Duodenal mucosa (tissue), 2 donors: ENCODE data around the gene TSC1.
A peak's percentile ranks its signal among the peaks of the same experiment; 100 is the strongest.

Source experiments
- H3K27ac ChIP-seq: one replicate; pipeline ENCODE4 v1.7.0; 2013; ENCODE audit warnings: low read depth, low read length
- H3K27me3 ChIP-seq, 2 donors: one replicate each; pipeline ENCODE4 v1.7.0; 2013; ENCODE audit warnings: low read length in 2 of 2, control low read depth in 1 of 2; ENCODE audit not compliant: insufficient read depth in 2 of 2, control insufficient read depth in 1 of 2
- H3K36me3 ChIP-seq, 2 donors: one replicate each; pipeline ENCODE4 v1.7.0; 2013; ENCODE audit warnings: low read length in 2 of 2, control low read depth in 1 of 2; ENCODE audit not compliant: insufficient read depth in 2 of 2, control insufficient read depth in 1 of 2
- H3K4me1 ChIP-seq, 2 donors: one replicate each; pipeline ENCODE4 v1.7.0; 2013; ENCODE audit warnings: low read length in 2 of 2, control low read depth in 1 of 2; ENCODE audit not compliant: insufficient read depth in 2 of 2, control insufficient read depth in 1 of 2
- H3K4me3 ChIP-seq, 2 donors: one replicate each; pipeline ENCODE4 v1.7.0; 2013; ENCODE audit warnings: low read length in 2 of 2, low read depth in 1 of 2
- H3K9ac ChIP-seq, 2 donors: one replicate each; pipeline ENCODE4 v1.7.0; 2013; ENCODE audit warnings: low read length in 2 of 2, low read depth in 1 of 2
- H3K9me3 ChIP-seq, 2 donors: one replicate each; pipeline ENCODE4 v1.7.0; 2013; ENCODE audit warnings: low read length in 2 of 2, control low read depth in 1 of 2; ENCODE audit not compliant: control insufficient read depth in 1 of 2

The TSC1 gene

DNA sequence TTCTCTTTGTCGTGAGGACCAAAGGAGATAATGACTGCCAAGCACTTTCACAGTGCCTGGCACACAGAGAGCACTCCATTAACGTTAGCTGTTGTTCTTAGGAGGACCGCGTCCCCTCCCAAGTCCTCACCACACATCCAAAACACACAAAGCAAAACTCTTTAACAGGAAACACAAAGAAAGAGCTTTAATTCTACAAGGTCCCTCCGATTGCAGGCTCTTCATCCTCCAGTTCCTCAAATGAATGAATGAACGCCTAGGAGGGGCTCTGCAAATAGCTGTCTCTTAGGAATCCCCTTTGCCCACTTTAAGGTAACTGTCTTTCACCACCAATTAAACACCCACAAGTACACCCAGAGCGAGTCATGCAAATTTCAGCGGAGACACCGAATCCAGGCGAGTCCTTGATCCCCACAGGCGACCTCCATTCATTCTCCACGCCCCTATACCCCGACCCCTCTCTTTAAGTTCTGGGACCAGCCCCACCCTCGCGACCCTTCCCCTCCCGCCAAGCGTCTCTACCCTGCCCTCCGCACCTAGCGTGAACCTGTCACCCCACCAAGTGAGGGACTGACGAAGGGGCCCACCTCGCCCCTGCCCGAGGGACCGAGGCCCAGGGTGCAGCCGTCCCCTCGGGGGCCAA, 644 bp downstream of the TSC1 start:
- no peaks in the 10 kb centered on the region for H3K27me3 ChIP-seq
- peak overlapping the region; percentile 81 to 93 for H3K4me3 ChIP-seq
- H3K4me1 ChIP-seq, result peaks cover 16 to 18% of the 10 kb centered on the region in 2 donors
- no peaks in the 10 kb centered on the region for H3K9me3 ChIP-seq
- no peak overlapping the region for H3K27ac ChIP-seq
- no peaks in the 10 kb centered on the region for H3K36me3 ChIP-seq
- H3K9ac ChIP-seq, result peak overlapping the region; percentile 91

DNA sequence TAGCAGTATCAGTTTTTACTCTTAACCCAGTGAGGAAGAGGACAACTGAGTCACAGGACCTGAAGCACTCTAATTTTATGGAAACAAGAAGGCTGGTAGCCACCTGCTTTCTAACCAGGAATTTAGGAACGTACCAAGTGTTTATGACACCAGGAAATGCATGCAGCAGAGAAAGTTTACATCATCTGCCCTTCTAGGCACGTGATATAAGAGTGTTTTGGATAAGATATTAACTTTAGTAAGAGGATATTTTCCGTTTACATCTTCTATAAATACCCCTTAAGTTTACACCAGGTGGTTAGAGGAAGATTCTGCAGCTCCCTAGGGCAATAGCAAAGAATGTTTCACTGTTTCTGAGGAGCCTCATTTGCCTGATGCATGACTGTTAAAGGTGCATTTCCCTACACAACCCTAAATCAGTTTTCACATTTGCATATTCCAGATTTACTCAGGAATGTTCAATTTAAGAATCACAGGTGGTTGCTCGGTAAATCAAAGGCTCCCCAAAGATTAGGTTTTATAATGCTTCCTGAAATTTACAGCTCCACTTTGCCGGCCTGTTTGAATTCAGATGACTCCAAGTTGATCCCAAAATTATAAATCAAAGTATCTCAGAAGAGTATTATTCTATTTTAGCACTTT, 1.8 kb downstream of the TSC1 start:
- Histone ChIP-seq H3K36me3 (no peaks in the 10 kb centered on the region), H3K4me3 (no peak overlapping the region), H3K9ac (no peak overlapping the region), H3K9me3 (no peaks in the 10 kb centered on the region), H3K27me3 (no peaks in the 10 kb centered on the region), H3K4me1 (peaks cover 16 to 18% of the 10 kb centered on the region in 2 donors), H3K27ac (no peak overlapping the region)

DNA sequence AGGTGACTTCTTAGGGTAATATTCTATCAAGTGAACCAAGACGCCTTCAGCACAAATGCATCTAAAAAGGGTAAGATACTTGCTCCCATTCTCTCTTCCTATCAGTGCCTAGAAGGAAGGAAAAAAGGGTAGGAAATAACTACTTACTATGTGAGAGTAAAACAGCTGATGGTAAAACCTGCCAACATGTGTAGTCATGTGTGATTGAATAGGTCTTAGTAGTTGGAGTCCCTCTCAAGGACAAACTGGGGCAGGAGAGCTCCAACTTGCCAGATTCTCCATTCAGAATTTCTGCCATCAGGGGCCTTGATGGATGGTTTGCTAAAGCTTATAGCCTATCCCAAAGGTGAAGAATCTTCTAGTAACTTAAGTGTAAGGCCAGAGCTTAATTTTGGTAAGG, 5.2 kb downstream of the TSC1 start:
- Histone ChIP-seq H3K4me1 (peaks cover 16 to 18% of the 10 kb centered on the region in 2 donors), H3K27ac (no peak overlapping the region), H3K9me3 (no peaks in the 10 kb centered on the region), H3K9ac (no peak overlapping the region), H3K36me3 (peaks cover 0 to 7% of the 10 kb centered on the region in 2 donors), H3K4me3 (no peak overlapping the region), H3K27me3 (no peaks in the 10 kb centered on the region)

DNA sequence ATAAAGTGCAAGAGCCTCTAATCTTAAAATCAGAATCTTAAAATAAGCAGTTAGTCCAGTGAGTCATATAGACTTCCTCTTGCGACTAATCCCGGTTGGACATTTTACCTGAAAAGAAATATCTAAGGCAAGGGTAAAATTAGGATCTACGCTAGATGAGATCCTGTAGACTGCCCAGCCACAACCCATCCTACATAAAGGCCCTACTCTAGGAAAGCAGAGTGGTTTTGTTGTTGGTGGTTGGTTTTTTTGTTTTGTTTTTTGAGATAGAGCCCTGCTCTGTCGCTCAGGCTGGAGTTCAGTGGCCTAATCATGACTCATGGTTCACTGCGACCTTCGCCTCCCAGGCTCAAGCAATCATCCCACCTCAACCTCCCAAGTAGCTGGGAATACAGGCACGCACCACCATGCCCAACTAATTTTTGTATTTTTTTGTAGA, 6.9 kb downstream of the TSC1 start:
- Histone ChIP-seq H3K9ac (no peak overlapping the region), H3K36me3 (peaks cover 0 to 11% of the 10 kb centered on the region in 2 donors), H3K27me3 (no peaks in the 10 kb centered on the region), H3K27ac (no peak overlapping the region), H3K4me1 (peaks cover 3% of the 10 kb centered on the region in 2 donors), H3K4me3 (no peak overlapping the region), H3K9me3 (no peaks in the 10 kb centered on the region)

DNA sequence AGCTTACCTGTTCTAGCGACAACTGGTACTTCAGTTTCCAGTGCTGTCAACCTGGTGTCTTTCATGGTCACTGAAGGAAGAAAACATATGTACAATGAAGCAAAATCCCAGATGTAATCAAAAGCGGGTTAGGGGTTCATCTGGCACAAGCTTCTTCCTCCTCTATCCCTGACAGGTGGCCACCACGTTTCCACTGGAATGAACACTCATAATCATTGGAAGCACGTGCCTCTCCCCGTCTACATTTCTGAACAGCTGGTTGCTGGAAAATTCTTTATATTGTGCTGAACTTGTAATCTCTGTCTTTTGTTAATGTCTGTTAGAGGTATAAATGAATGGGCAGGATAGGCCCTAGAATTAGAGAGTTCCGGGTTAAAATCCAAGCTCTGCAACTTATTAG, 9.4 kb downstream of the TSC1 start:
- Histone ChIP-seq H3K9ac (no peak overlapping the region), H3K4me3 (no peak overlapping the region), H3K27ac (no peak overlapping the region), H3K9me3 (no peaks in the 10 kb centered on the region), H3K4me1 (no peaks in the 10 kb centered on the region), H3K27me3 (no peaks in the 10 kb centered on the region), H3K36me3 (peaks cover 0 to 11% of the 10 kb centered on the region in 2 donors)

DNA sequence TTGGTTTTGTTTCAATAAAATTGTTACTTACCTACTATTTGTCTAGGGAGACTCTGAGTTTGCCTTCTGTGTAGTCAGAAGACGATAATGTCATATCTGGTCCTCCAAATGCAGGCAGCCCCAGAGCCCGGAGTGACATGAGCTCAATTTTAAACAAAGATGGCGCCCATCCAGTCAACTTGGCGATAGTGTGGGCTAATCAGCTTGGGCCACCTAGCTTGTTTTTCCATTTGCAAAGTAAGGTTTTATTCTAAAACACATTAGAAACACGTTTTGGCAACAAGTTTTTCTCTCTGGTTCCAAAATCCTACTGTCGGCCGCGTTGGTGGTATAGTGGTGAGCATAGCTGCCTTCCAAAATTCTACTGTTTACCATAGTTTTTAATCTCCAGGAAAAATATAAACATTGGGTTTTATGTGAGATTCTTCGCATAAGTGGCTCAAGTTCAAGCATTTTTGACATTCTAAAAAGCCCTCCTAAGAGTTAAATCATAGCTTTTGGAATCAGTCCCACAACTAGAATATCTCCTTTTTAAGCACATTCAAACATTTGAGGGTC, 13.2 kb downstream of the TSC1 start:
- Histone ChIP-seq H3K36me3 (peaks cover 8 to 32% of the 10 kb centered on the region in 2 donors), H3K27ac (no peak overlapping the region)

DNA sequence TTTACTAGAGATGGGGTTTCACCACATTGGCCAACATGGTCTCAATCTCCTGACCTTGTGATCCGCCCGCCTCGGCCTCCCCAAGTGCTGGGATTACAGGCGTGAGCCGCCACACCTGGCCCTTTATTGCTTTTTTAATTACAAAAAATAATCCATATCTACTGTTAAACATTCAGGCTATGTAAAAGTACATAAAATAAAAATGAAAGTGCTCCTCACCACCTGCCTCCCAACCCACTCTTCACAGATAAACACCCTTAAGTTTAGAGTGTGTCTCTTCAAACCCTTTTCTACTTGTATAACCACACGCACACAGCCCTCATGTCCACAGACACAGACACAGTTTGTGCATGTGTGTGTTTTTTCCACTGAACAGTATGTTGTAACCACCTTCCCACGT, 16.7 kb downstream of the TSC1 start:
- H3K4me1 ChIP-seq, result no peaks in the 10 kb centered on the region
- peaks cover 26 to 41% of the 10 kb centered on the region in 2 donors for H3K36me3 ChIP-seq
- no peak overlapping the region for H3K27ac ChIP-seq
- H3K9ac ChIP-seq, result no peak overlapping the region
- H3K4me3 ChIP-seq, result no peak overlapping the region
- no peaks in the 10 kb centered on the region for H3K9me3 ChIP-seq
- no peaks in the 10 kb centered on the region for H3K27me3 ChIP-seq

More for the DNA sequence above, 13.2 kb downstream of the TSC1 start:
- no peaks in the 10 kb centered on the region for H3K27me3 ChIP-seq
- H3K9ac ChIP-seq, result no peak overlapping the region
- H3K4me1 ChIP-seq, result no peaks in the 10 kb centered on the region
- no peaks in the 10 kb centered on the region for H3K9me3 ChIP-seq
- no peak overlapping the region for H3K4me3 ChIP-seq

DNA sequence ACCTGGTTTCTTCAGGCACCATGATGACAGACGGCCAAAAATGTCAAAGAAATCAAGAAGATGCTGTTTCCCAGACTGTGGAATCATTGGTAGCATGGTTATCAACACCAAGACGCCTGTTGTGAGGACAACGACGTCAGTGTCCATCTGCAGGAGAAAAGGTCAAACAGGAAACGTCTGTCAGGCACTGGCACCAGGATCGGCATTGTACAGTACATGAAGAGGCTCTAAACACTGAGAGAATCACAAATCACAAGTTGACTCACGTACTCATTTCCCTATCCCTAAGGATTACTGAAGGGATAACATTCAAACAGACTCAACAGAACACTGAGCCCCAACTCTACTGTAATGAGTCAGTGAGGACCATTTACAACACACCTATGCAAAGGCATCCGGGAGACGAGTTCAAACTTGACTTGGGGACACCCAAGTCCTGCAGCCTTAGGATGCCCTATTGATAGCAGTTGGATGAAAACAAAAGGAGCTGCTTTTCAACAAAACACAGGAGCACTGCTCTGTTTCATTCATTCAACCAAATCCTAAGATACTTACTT, 21.0 kb downstream of the TSC1 start:
- peaks cover 55 to 73% of the 10 kb centered on the region in 2 donors for H3K36me3 ChIP-seq
- H3K27me3 ChIP-seq, result no peaks in the 10 kb centered on the region
- no peak overlapping the region for H3K9ac ChIP-seq
- H3K9me3 ChIP-seq, result no peaks in the 10 kb centered on the region
- H3K4me3 ChIP-seq, result no peak overlapping the region
- no peaks in the 10 kb centered on the region for H3K4me1 ChIP-seq
- H3K27ac ChIP-seq, result no peak overlapping the region

DNA sequence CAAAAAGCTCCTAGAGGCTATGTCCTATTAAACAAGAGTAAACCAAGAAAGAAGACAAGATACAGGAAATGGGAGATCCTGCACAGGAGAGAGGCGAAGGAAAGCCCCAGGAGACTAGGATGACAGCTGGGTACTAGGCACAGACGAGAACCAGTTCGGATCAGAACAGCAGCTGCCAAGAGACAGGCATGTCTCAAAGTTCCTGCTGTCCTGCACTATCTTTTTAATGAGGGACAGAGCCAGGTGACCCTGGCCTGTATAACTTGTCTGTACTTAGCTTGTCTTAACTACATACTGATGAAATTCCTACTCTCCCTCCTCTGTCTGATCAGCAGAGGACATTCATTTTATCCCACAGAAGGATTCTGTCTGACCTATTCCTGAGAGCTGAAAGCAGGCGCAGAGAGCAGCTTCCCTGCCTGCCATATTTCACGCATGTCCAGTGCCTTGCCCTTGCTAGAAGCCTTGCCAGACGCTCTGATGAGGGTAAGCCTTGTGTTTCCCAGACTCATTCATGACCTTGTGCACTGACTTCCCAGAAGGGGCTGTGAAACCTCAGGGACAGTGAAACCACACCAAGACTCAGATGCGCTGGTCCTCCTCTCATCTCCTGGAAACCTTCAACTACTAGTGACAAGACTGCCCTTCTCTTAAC, 24.7 kb downstream of the TSC1 start:
- no peak overlapping the region for H3K4me3 ChIP-seq
- H3K36me3 ChIP-seq, result peaks cover 47 to 80% of the 10 kb centered on the region in 2 donors
- H3K27ac ChIP-seq, result no peak overlapping the region

DNA sequence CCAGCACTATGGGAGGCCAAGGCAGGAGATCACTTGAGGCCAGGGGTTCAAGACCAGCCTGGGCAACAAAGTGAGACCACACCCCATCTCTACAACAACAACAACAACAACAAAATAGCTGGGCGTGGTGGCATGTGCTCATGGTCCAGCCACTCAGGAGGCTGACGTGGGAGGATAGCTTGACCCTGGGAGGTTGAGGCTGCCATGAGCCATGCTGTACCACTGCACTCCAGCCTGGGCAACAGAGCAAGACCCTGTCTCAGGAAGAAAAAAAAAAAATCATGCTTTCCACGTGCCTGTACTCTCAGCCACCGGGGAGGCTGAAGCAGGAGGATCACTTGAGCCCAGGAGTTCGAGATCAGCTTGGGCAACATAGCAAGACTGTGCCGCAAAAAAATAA, 29.5 kb downstream of the TSC1 start:
- no peak overlapping the region for H3K27ac ChIP-seq

More for the DNA sequence above, 24.7 kb downstream of the TSC1 start:
- Histone ChIP-seq H3K4me1 (no peaks in the 10 kb centered on the region), H3K9me3 (no peaks in the 10 kb centered on the region), H3K9ac (no peak overlapping the region), H3K27me3 (no peaks in the 10 kb centered on the region)

More for the DNA sequence above, 29.5 kb downstream of the TSC1 start:
- Histone ChIP-seq H3K4me3 (no peak overlapping the region), H3K4me1 (no peaks in the 10 kb centered on the region), H3K9me3 (no peaks in the 10 kb centered on the region), H3K9ac (no peak overlapping the region), H3K27me3 (no peaks in the 10 kb centered on the region), H3K36me3 (peaks cover 24 to 80% of the 10 kb centered on the region in 2 donors)
